Fibroblast of skin of left quadriceps (primary cell): ENCODE results near the gene PRMT3.
"Not testable (repeated sequence)": the region's sequence is repeated elsewhere in the genome, so short reads cannot be mapped to it uniquely, and the experiment has no call there.

Source experiments
- DNase-seq, 2 experiments: peaks; one replicate each; pipeline ENCODE4 v3.0.0-alpha.2; 2013; ENCODE audit warnings: low read depth in 2 of 2

The PRMT3 gene

DNA sequence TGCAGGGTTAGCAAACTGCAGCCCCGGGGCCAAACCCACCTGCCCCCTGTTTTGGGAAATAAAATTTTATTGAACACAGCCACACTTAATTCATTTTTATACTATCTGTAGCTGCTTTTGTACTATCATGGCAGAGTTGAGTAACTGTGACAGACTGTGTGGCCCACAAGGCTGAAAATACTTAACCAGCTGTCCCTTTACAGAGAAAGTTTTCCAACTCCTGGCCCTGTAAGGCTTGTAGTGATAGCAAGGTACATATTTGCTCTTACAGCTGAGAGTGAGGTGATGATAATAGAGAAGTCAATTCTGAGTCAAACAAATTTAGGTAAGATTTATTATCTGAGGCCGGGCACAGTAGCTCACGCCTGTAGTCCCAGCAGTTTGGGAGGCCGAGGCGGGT, 124.5 kb downstream of the PRMT3 start:
- DNase-seq = no peak

DNA sequence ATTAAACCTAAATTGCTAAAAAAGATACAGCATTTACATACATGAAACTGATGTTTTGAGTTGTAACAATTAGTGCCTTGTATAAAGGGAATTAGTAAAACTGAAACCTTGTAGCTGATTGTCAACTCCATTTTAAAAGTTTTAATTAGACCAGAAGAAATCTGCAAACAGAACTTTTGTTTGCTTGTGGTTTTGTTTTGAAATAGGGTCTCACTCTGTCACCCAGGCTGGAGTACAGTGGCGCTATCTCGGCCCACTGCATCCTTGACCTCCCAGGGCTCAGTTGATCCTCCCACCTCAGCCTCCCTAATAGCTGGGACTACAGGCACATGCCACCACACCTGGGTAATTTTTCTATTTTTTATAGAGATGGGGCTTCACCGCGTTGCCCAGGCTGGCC, 125.4 kb downstream of the PRMT3 start:
- DNase-seq = no peak

DNA sequence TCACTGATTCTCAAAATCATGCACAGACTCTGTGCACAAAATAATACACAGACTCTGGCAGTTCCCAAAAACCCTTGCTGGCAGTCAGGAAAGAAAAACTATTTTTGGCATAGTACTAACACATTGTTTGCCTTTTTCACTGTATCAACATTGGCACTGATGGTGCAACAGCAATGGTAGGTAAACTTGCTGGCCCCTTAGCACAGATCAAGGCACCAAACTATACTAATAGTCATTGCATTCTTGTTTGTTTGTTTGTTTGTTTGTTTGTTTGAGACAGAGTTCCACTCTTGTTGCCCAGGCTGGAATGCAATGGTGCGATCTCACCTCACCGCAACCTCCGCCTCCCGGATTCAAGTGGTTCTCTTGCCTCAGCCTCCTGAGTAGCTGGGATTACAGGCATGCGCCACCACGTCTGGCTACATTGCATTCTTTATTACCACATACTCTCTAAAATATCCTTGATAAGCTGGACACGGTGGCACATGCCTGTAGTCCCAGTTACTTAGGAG, 130.9 kb downstream of the PRMT3 start:
- no peak for DNase-seq

DNA sequence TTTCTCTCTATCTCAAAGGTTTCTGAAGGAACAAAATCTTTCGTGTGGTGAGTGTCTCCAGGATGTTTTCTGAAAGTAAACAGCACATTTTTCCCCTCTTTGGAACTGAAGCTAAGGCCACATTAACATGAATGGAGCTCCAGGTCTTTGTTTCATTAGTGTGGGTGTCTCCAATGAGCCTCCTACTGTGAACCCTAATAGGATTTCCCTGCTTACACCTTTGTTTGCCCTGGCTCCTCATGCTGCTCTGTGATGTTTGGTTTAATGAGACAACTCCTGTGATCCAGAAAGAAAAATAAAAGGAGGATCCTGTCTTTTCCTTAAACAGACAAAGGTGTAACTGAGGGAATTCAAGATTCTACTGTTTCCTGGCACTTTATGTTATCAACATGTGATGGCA, 135.0 kb downstream of the PRMT3 start:
- DNase-seq = no peak

DNA sequence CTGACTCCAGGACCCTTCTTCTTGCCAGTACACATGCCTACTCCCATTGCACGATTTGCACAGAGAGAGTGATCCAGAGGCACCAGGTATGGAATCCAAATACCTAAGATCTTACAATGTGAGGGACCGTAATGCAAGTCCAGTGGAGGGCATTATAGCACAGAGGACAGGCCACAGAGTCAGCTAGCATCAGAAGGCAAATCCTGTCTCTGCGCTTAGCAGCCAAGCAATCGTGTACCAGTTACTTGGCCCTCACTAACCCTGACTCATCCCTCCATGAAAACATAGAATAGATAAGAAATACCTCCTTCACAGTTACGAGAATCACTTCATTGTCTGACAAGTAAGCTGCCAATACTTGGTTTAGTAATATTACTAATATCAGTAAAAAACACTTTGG, 142.2 kb downstream of the PRMT3 start:
- DNase-seq = no peak

DNA sequence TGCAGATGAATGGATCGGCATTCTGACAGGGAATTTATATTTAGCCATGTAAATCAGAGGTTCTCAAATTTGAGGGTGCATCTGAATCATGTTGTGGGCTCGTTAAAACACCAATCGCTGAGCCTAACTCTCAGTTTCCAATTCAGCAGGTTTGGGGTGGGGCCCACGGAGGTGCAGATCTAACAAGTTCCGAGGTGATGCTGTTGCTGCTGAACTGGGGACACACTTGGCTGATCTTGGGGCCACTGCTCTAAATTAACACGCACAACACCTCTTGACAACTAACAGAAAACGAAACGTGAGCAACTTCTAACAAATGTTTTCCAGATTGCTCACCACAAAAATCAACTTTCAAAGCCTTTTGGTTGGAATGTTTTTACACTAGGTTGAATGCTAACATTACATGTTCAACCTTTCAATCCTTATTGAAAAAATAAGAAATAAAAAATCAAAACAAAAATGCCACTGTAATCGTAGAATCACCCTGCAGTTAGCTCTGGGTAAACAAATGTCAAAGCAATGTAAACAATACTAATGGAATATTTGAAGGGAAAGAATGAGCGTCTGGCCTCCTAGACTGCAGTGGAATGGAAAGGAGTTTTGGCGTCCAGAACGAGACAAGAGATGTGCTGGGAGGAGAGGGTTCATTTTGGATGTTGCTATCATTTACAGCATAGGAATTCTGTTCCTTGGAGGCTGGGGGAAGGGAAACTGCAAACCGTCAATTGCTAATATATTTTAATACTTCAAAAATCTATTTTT, 143.6 kb downstream of the PRMT3 start:
- no peak for DNase-seq

DNA sequence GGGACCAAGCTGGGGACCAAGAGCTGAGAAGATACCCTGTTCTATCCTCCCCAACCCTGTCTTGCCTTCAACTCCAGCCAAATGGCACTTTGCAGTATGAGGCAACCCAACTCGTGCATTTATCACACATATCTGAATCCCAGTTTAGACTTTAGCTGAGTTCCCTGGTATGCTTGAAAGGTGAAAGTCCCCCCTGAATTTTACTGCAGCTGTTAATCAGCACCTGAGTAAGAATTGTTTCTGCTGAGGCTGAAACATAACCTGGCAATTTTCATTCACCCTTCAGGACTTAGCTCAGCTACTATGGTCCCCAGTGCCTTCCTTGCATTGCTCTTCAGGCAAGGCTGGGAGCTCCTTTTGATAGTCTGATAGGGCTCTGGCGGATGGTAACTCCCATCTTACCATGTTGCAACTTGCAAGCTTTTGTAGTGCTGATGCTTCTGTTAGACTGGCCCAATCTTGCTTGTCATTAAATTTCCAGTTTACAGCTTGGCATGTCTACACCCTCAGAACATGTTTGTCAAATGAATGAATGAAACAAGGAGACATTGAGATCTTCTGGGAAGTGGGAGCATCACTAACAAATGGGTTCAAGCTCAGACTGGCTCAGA, 147.9 kb downstream of the PRMT3 start:
- DNase-seq = no peak

DNA sequence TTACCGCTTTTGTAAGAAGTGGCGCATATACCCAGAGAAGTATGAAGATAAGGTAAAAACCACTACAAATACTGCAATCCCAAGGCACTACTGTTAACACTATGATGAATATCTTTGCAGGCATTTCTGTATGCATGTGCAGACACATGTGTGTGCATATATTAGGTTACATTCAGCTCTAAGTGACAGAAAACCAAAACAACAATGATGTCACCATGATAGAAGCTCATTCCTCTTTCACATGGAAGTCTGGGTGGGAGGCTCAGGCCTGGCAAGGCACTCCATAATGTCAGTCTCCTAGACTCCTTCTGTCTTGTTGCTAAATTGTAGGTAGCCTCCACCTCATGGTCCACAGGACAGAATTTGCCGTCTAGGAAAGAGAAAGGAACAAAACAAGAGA, 148.8 kb downstream of the PRMT3 start:
- DNase-seq = no peak

DNA sequence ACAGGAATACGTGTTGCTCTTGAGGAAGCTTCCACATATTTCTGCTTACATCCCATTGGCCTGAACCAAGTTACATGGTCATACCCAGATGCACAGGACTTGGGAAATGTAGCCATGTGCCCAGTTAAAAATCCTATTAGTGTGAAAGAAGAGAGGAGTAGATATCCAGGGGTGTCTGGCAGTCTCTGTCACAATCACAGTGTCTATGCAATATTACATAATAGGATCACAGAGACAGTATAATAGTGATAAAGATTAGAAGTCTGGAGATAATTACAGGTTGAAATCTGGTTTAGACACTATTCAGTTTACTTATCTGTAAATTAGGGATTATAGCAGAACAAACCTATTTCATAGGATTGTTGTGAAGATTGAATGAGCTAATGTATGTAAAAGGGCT, 149.3 kb downstream of the PRMT3 start:
- DNase-seq = no peak

DNA sequence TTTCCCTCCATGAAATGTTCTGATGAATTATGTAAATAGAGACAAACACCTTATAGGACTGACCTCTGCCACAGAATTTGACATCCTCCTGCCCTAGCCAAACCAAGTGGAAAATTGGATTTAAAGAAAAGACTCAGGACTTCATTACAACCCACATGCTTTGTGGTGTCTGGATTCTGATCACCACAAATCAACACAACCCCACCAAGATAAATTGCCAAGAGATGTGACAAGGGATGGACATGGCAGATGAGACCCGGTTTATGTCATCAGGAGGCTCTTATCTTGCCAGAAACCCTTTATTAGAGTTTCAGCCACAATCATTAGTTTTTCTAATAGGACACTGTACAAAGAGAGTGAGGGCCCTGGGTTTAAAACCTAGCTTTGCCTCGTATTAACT, 154.0 kb downstream of the PRMT3 start:
- no peak for DNase-seq

DNA sequence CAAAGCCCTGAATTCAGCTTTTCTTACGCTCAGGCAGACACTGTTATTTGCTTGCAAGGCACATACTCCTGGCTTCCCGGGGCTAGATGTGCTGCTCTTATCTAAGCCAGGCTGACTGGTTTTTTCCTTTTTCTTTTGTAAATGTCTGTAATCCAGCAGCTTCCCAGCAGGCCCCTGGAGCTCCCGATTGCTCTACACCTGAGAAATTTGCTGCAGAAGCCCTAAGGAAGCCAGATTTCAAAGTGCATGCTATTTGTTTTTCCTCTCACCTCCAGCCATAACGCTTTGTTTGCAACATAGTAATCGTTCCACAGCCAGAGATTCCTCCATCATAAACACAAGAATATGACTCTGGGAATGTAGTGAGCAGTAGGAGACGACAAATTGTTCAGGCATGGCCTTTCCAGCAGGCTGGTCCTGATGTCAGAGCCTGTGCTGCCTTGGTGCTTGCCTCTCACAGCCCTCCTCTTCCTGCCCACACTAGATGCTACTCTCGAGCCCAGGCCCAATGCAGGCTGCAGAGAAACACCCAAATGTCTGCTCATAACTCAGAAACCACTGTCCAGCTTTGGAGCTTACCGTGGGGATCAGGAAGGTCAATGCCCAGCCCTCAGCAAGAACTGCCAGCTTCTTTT, 157.2 kb downstream of the PRMT3 start:
- DNase-seq = no peak

DNA sequence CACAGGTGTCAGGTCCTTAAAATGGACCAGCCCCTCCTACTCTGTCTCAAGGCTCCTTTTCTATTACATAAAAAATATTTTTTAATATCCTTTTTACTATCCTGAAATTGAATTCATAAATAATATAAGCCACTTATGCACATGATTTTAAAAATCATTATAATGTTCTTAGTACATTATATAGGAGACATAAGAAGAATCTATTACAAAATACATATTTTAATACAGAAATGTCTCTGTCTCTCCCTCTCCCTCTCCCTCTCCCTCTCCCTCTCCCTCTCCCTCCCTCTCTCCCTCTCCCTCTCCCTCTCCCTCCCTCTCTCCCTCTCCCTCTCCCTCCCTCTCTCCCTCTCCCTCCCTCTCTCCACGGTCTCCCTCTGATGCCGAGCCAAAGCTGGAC, 159.9 kb downstream of the PRMT3 start:
- no peak for DNase-seq

DNA sequence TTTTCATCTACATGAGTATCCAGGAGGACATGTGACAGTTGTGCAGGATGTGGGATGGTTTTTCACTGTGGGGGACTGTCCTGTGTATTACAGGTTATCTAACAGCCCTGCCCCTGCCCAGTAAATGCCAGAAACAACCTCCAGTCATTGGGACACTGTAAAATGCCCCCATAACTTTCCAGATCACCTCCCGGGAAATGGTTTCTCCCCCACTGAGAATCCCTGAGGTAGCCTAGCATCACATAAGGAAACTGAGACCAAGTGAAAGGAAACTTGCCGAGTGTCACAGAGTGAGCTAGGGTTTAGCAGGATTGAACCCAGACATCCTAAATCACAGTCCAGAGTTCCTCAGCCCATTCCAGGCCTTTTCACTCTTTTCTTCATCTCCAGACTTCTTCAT, 163.6 kb downstream of the PRMT3 start:
- DNase-seq = no peak

DNA sequence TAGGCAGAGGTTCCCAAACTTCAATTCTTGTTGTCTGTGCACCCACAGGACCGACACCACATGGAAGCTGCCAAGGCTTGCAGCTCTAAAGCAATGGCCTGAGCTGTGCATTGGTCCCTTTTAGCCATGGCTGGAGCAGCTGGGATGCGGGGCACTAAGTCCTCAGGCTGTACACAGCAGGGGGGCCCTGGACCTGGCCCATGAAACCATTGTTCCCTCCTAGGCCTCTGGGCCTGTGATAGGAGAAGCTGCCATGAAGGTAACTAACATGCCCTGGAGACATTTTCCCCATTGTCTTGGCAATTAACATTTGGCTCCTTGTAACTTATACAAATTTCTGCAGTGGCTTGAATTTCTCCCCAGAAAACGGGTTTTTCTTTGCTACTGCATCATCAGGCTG, 168.3 kb downstream of the PRMT3 start:
- no peak for DNase-seq

DNA sequence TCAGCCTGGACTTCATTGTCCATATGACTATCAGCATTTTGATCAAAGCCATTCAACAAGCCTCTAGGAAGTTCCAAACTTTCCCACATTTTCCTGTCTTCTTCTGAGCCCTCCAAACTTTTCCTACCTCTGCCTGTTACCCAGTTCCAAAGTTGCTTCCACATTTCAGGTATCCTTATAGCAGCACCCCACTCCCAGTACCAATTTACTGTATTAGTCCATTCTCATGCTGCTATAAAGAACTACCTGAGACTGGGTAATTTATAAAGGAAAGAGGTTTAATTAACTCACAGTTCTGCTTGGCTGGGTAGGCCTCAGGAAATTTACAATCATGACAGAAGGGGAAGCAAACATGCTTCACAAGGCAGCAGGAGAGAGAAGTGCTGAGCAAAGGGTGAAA, 168.9 kb downstream of the PRMT3 start:
- not testable (repeated sequence) for DNase-seq

DNA sequence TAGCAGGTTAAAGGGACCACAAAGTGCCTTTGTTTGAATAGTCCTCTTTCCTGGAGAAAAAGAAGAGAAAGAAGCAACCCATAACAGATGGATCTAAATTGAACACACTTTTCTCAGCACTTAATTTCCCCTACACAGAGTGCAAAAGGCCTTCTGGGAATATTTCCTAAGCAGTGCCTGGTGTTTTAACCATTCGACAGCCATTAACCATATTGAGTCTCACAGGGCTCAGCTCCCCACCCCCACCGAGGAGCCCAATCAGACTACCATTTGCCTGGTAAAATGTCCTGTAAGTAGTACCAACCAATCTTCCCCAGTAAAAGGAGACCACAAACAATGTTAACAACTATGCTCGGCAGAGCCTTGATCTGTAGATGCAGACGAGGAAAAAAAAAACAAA, 171.2 kb downstream of the PRMT3 start:
- no peak for DNase-seq
